ENCODE measurements around the gene TROAP.
"Not testable (repeated sequence)": the region's sequence is repeated elsewhere in the genome, so short reads cannot be mapped to it uniquely, and the experiment has no call there.

The TROAP gene, protein sequence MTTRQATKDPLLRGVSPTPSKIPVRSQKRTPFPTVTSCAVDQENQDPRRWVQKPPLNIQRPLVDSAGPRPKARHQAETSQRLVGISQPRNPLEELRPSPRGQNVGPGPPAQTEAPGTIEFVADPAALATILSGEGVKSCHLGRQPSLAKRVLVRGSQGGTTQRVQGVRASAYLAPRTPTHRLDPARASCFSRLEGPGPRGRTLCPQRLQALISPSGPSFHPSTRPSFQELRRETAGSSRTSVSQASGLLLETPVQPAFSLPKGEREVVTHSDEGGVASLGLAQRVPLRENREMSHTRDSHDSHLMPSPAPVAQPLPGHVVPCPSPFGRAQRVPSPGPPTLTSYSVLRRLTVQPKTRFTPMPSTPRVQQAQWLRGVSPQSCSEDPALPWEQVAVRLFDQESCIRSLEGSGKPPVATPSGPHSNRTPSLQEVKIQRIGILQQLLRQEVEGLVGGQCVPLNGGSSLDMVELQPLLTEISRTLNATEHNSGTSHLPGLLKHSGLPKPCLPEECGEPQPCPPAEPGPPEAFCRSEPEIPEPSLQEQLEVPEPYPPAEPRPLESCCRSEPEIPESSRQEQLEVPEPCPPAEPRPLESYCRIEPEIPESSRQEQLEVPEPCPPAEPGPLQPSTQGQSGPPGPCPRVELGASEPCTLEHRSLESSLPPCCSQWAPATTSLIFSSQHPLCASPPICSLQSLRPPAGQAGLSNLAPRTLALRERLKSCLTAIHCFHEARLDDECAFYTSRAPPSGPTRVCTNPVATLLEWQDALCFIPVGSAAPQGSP

DNA sequence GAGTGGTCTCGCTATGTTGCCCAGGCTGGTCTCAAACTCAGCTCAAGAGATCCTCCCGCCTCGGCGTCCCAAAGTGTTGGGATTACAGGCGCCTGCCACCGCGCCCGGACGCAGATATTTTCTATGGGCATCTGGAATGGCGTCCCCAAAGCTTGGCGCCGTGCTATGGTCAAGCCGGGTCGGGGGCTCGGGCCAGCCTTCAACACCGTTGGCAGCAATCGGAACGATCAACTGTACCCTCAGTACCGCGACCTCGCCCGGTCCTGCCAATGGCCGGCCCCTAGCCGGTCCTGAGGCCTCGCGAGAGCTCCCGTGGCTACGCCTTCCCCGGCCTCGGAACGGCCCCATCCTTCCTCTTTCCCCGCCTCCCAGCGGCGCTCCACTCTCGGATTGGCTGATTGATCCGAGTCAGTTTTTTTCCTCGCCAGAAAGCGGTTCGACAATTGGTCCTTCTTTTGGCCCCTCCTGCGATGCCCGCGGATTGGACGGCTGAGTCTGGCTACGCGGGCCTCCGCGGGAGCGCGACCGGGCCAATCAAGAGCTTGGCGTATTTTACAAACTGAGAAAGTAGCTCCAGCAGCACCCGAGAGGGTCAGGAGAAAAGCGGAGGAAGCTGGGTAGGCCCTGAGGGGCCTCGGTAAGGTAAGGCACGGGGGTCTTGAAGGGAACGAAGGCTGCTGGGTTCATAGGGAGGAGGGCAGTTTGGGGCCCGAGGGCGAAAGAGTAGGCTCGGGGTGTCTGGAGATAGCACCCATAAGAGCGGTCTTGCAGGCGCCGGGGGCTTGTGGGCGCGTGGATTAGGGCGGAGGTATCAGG lies at the start of gene TROAP:
Gene TROAP (plus strand): TSS at position 548 of the 816 bp plus-strand sequence. CDS start 354 bp downstream, outside the sequence.
- DNase-seq (ENCODE audit: low read depth in 2 of 2): peak; percentile 75 to 88

DNA sequence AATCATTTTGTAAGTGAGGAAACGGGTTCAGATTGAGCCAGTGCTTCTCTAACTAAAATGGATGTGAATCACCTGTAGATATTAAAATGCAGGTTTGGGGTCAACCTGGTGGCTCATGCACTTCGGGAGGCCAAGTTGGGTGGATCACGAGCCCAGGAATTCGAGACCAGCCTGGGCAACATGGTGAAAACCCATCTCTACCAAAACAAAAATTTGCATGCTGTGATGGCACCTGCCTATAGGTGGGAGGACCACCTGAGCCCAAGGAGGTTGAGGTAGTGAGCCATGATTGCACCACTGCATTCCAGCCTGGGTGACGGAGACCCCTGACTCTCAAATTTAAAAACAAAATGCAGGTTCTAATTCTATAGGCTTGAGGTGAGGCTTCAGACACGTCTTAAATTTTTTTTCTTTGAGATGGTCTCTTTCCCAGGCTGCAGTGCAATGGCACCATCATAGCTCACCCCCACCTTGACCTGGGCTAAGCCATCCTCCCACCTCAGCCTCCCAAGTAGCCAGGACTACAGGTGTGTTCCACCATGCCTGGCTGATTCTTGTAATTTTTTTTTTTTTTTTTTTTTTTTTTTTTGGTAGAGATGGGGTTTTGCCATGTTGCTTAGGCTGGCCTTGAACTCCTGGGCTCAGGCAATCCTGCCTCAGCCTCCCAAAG lies 49.2 kb upstream of the TROAP start:
- DNase-seq (ENCODE audit: low read depth in 2 of 2): no peak

DNA sequence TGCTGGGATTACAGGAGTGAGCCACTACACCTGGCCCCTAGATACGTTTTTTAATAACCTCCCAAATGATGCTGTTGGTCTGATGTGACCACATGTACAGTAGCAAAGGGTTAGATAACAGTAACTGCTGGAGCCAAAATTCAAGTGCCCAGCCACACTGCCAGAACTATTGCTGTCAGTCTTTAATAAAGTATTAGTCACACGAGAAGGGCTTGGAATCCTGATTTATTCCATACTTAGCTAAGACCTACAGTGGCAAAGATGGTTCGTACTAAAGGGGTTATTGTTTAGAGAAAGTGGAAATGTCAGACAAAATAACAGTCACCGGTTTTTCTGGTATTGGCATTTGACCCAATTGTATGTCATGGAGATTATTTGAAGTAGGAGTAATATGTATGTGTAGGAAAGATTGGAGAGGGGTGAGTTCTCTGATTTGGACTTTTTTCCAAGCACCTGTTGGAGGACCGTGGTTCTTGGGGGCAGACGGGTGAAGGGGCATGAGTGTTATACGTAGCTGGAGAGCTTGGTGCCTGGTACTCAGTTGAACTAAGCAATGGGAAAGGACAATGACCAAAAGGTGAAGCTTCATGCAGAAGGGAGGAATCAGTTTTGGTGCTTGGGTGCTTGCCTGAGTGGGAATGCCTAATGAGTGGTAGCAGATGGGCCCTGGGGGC lies 48.5 kb upstream of the TROAP start:
- no peak for DNase-seq (ENCODE audit: low read depth in 2 of 2)

DNA sequence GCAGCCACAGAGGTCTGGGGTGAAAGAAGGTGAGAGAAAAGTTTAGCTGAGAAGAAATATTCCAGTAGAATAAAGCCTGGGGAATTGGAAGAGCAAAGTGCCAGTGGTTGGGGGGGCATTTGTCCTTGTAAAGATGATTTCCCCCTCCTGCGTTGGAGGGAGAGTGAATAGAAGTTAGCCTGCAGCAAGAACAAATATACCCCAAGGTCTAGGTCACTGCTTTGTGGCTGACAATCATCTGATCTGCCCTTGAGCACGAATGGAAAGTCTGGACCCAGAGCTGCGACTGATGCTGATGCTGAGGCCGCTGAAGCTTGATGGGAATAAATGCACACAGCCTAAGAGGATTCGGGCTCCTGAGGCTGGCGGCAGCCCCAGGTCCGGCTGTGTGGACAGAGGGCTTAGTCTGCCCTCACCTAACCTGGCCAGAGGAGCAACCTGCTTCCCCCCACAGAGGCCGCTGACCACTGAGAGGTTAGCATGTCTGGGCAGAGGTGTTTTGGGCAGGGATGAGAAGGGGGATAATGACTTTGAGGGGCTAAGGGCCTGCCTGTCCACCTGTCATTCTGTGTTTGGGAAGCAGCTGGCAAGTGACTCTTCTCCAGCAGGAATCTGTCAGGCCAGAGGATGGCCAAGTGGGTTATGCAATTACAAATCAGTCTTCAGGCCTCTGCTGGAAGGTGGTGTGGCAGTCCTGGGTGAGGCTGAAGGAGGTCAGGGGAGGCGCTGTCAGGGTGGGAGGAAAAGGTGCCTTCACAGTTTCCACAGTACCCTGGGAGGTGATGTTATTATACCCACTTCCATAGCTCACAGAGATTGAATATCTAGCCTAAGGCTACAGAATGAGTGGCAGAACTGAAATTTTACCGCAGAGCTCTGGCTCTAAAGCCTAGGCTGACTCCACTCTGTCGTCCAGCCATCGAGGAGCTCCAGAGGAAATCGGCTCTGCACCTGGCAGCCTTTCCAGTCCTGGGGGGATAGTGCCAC lies 46.5 kb upstream of the TROAP start:
- no peak for DNase-seq (ENCODE audit: low read depth in 2 of 2)

DNA sequence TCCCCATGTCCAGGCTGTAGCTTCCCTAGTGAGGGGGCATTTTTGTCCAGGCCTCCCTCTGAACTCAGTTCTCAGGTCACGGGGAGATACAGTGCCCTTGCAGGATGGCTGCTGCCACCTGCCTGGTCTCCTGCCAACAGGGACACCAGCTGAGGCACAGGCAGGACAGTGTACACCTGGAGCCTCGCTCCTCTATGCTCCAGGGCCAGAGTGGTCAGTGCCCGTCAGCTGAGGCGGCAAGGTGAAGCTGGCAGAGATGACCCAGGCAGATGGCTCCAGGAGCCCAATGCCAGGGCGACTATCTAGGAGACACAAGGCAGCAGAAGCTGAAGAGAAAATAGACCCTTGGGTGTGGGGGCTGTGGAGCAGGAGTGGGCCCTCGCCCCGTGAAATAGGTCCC lies 45.6 kb upstream of the TROAP start:
- DNase-seq (ENCODE audit: low read depth in 2 of 2): no peak

DNA sequence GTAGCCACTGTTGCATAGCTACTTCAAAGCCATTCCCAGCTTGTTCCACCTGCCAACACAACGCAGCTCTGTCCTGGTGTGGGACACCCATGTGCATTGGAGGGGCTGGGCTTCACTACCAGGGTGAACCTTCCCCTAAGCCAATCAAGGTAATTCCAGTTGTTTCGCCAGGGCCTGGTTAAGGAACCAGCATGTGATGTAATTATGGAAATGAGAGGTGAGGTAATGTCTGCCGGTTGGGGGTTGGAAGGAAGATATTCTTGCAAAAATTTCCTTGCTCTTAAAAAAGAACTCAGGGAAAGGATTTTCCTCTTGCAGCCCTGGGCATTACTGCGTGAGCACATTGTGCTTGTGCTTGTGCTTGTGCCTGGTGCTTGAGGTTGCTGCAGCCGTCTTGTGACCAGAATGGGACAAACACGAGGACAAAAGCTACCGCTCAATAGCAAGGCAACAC lies 43.3 kb upstream of the TROAP start:
- DNase-seq (ENCODE audit: low read depth in 2 of 2): no peak

DNA sequence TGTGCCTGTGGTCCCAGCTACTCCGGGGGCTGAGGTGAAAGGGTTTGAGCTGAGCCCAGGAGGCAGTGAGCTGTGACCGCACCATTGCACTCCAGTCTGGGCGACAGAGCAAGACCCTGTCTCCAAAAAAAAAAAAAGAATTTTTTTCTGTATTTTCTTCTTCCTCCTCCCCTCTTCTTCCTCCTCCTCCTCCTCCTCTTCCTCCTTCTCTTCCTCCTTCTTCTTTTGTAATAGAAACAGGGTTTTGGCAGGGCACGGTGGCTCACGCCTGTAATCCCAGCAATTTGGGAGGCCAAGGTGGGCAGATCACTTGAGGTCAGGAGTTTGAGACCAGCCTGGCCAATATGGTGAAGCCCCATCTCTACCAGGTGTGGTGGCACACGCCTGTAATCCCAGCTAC lies 42.5 kb upstream of the TROAP start:
- DNase-seq (ENCODE audit: low read depth in 2 of 2): not testable (repeated sequence)

DNA sequence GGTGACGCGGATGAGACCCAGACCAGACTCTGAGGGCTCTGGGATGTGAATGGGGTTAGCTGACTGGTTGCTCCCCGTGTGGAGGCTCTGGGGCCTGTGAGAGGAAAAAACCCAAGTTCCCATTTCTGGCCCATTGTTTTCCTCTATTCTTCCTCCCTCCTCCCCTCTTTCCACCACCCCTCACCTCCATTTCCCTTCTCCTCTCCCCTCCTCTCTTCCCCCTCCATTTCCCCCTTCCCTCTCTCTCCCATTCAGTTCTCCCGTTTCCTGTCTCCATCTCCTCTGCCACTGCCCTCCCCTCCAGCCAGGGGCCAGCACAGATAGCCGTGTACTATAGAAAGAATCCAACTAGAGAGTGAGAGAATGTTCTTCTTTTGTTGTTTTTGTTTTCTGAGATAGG lies 40.8 kb upstream of the TROAP start:
- DNase-seq (ENCODE audit: low read depth in 2 of 2): no peak

DNA sequence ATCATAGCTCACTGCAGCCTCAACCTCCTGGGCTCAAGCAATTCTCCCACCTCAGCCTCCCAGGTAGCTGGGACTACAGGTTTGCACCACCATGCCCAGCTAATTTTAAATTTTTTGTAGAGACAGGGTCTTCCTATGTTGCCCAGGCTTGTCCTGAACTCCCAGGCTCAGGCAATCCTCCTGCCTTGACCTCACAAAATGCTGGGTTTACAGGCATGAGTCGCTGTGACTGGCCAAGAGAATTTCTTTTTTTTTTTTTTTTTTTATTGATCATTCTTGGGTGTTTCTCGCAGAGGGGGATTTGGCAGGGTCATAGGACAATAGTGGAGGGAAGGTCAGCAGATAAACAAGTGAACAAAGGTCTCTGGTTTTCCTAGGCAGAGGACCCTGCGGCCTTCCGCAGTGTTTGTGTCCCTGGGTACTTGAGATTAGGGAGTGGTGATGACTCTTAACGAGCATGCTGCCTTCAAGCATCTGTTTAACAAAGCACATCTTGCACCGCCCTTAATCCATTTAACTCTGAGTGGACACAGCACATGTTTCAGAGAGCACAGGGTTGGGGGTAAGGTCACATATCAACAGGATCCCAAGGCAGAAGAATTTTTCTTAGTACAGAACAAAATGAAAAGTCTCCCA lies 40.2 kb upstream of the TROAP start:
- DNase-seq (ENCODE audit: low read depth in 2 of 2): not testable (repeated sequence)

DNA sequence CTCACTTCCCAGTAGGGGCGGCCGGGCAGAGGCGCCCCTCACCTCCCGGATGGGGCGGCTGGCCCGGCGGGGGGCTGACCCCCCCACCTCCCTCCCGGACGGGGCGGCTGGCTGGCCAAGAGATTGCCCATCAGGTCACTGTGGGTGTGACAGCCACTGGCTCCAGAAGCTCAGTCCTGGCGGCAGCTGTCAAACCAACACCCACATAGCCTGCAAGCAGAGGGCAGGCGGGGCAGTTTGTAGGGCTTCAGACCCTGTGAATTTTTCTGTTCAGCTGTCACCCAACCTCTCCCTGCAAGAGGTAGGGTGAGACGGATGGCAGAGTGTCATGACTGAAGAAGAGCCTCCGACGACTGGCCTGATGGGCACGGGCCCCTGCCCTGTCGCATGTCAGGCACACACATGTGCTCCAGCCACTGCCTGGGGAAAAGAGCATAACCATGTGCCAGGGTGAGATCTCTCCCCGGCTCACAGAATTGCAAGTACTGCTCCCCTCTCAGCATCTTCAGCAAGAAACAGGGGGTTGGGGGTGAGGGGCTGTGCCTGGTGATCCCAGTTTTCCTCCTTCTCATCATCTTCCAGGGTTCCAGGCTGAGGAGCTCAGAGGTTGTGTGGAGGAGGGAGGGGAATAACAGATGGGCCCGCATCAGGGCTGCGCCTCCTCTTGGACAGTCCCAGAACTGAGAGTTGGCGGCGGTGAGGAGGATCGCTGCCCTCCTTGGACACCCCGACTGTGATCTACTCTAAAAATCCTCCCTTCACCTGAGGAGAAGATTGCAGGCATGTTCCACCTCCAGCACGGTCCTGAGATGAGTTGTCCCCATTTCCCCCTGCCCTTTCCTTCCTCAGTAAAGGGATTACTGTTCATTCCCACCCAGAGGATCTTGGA lies 39.3 kb upstream of the TROAP start:
- DNase-seq (ENCODE audit: low read depth in 2 of 2): no peak

DNA sequence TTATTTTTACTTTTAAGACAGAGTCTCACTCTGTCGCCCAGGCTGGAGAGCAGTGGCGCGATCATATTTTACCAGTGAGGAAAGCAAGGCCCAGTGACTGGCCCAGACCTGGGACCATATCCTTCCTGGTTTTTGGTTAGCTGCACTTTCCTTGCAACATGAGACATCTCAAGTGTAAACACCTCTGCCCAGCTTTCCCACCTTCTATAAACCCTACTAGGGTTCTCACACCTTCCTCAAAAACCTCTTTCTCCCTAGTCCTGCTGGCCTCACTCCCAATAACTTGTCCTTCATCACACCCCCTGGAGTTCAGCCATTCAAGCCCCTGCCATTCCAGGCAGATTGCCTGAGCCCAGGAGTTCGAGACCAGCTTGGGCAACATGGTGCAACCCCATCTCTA lies 38.4 kb upstream of the TROAP start:
- DNase-seq (ENCODE audit: low read depth in 2 of 2): no peak

DNA sequence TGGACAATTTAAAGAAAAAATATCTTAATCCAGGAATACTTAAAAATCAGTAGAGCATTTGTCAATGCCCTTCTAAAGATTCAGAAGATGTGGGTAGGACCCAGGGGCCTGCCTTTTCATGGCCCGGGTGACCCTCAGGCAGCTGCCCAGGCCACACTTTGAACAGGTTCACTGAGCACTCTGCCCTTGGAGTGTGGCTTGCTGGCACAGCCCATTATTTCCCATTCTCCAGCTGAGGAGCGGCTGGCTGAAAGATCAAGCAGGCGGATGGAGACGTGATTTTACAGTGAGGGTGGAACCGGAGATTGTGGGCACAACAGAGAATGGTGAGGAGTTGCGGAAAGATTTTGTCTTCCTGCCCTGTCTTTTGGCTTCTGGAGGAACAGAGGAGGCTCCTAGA lies 35.2 kb upstream of the TROAP start:
- no peak for DNase-seq (ENCODE audit: low read depth in 2 of 2)

DNA sequence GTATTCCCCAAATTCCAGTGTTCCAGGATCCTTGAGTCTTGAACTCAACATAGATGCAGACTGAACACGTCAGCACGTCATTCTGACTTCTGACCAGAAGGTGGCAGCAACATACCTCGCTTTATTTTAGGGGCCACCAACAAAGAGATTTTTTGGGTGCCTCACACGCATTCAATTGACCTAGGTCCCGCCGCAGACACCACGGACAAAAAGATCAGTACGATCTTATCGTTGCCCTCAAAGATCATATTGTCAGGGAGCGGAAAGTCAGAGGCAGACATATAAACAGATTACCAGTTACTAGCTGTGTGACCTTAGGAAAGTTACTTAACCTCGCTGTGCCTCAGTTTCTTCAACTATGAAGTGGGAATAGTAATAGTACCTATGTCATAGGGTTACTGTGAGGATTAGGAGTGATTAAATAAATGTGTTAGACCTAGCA lies 34.6 kb upstream of the TROAP start:
- DNase-seq (ENCODE audit: low read depth in 2 of 2): peak; percentile 18 to 49

DNA sequence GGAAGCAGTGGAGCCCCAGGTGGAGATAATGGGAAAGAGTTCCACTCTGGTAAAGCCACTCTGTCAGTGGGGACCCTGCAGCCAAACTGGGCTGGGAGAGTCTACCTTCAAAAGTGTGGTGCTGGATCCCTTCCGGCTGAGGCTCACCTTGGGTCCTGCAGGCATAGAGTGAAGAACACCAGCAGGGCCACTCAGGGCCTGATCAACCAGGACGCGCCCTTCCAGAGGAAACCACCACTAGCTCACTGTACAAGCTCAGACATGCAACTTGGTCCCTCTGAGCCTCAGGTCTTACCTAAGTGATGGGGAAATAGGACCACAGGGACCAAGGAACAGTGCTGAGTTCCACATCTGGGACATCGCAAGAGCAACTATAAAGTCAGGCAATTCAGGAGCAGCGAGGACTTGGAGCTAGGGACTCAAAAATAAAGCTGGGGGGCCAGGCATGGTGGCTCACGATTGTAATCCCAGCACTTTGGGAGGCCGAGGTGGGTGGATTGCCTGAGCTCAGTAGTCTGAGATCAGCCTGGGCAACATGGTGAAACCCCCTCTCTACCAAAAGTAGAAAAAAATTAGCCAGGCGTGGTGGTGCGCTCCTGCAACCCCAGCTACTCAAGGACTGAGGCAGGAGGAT lies 34.0 kb upstream of the TROAP start:
- DNase-seq (ENCODE audit: low read depth in 2 of 2): no peak

DNA sequence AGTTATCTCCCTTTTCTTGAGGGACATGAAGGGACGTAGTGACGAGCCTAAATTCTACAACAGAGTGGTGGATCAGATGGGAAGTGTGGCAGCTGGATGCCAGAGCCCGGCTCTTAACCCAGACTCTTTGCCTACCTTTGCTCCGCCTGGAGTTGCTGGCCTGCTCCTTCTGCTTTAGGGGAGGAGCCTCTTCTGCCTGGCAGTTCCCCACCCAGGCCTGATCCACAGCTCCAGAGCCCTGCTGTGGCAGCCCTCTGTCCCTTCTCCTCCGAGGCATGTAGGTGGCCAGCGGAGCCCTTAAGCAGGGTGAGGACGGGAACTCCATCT lies 30.4 kb upstream of the TROAP start:
- DNase-seq (ENCODE audit: low read depth in 2 of 2): no peak

DNA sequence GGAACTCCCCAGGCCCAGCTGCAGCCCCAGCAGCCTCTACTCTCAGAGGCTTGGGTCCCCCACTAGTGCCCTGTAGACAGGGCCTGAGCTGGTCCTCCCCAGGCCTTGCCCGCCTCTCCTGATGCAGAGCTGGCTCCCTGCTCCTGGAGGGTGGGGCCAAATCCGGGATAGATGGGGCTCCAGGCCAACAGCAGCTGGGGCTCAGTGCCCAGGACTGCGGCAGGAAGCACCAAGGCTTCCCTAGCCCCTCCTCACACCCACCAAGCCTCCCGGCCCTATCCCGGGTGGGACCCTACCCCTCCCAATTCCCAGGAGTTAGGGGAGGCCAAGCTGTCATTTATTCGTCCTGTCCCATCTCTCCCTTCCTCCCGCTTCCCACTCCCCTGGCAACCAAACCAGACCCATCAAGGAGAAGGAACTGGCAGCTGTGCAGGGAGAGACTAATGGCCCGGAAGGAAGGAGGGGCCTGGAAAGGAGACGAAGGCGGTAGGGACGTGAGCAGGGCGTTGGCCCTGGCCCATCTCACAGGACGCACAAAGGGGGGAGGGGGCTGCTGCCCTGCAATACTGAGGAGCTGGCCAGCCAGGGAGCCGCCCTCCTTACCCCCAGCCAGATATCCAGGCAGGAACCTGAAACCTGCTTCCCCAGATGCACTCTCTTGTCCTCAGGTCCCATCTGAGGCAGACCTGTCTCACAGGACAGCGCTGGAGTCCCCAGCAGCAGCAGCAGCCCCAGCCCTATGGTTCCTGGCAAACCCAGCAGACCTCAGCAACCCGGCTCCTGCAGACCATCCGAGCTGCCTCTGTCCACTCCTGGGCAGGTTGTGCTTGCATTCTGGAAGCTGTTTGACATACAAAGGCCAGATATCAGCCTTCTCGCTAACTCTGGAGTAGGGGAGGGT lies 29.7 kb upstream of the TROAP start:
- no peak for DNase-seq (ENCODE audit: low read depth in 2 of 2)
